Stimulated activated CD8-positive, alpha-beta memory T cell treated with anti-CD3 and anti-CD28 coated beads, Interleukin-7, amount 100 ng/mL, for 48 hours (primary cell): ENCODE data around the gene IL12RB2.

ENCODE experiments used
- DNase-seq, 2 donors: peaks; one replicate each; pipeline ENCODE4 v3.0.0-alpha.2; 2020; ENCODE audit warnings: low read depth in 1 of 2; ENCODE audit errors: extremely low read depth in 1 of 2

The IL12RB2 gene

GRCh38 chr1:67307251-67308060 lies at the start of gene IL12RB2:
Gene IL12RB2 (plus strand): TSS chr1:67307873. CDS start chr1:67320369, 12,496 bp downstream.
- DNase-seq = peak in 1 of 2 donors; percentile 55

GRCh38 chr1:67261680-67262079 lies 46.0 kb upstream of the IL12RB2 start:
- DNase-seq = peak in 1 of 2 donors; percentile 26

GRCh38 chr1:67262735-67263134 lies 44.9 kb upstream of the IL12RB2 start:
- no peak for DNase-seq

GRCh38 chr1:67264152-67264551 lies 43.5 kb upstream of the IL12RB2 start:
- DNase-seq = no peak

- no peak for DNase-seq
These were observed 42.8 kb upstream of the IL12RB2 start for GRCh38 chr1:67264899-67265298.

- no peak for DNase-seq
These were observed 38.6 kb upstream of the IL12RB2 start for GRCh38 chr1:67269061-67269460.

GRCh38 chr1:67270541-67270940 lies 37.1 kb upstream of the IL12RB2 start:
- DNase-seq = peak in 1 of 2 donors; percentile 8

- no peak for DNase-seq
These were observed 34.1 kb upstream of the IL12RB2 start for GRCh38 chr1:67273591-67273990.

GRCh38 chr1:67274623-67275325 lies 32.9 kb upstream of the IL12RB2 start:
- DNase-seq = peak in 1 of 2 donors; percentile 12

GRCh38 chr1:67280696-67281095 lies 27.0 kb upstream of the IL12RB2 start:
- no peak for DNase-seq

- DNase-seq = no peak
These were observed 26.4 kb upstream of the IL12RB2 start for GRCh38 chr1:67281244-67281643.

- DNase-seq = no peak
These were observed 21.7 kb upstream of the IL12RB2 start for GRCh38 chr1:67285780-67286488.

- no peak for DNase-seq
These were observed 17.4 kb upstream of the IL12RB2 start for GRCh38 chr1:67290236-67290635.

GRCh38 chr1:67294836-67295617 lies 12.6 kb upstream of the IL12RB2 start:
- no peak for DNase-seq

GRCh38 chr1:67298762-67299161 lies 8.9 kb upstream of the IL12RB2 start:
- no peak for DNase-seq

GRCh38 chr1:67299296-67299695 lies 8.4 kb upstream of the IL12RB2 start:
- no peak for DNase-seq

GRCh38 chr1:67300561-67300960 lies 7.1 kb upstream of the IL12RB2 start:
- no peak for DNase-seq

GRCh38 chr1:67304023-67304422 lies 3.6 kb upstream of the IL12RB2 start:
- DNase-seq = no peak

GRCh38 chr1:67306547-67306946 lies 1.1 kb upstream of the IL12RB2 start:
- DNase-seq = no peak

GRCh38 chr1:67308136-67308535 lies 463 bp downstream of the IL12RB2 start:
- no peak for DNase-seq

GRCh38 chr1:67312615-67313014 lies 4.9 kb downstream of the IL12RB2 start:
- no peak for DNase-seq
